ENCODE data around the gene BRD2.
A peak's percentile ranks its signal among the peaks of the same experiment; 100 is the strongest.

BRD2 gene

GRCh38 chr6:32950010-32950409 lies 18.4 kb upstream of the BRD2 start:
- DNase-seq: no peak

- no peak for DNase-seq
These were observed 17.9 kb upstream of the BRD2 start for GRCh38 chr6:32950449-32950848.

GRCh38 chr6:32952817-32953739 lies 15.3 kb upstream of the BRD2 start, which contains the start of gene HLA-DMA:
Gene HLA-DMA, minus strand, starts transcription at chr6:32953097. Its CDS starts 61 bp downstream, at chr6:32953036.
- DNase-seq: no peak

GRCh38 chr6:32953775-32954174 lies 14.6 kb upstream of the BRD2 start:
- no peak for DNase-seq

GRCh38 chr6:32954267-32954666 lies 14.1 kb upstream of the BRD2 start:
- no peak for DNase-seq

GRCh38 chr6:32954986-32955802 lies 13.2 kb upstream of the BRD2 start:
- DNase-seq: no peak

GRCh38 chr6:32956176-32956575 lies 12.2 kb upstream of the BRD2 start:
- DNase-seq: no peak

GRCh38 chr6:32960563-32960962 lies 7.8 kb upstream of the BRD2 start:
- DNase-seq: no peak

- no peak for DNase-seq
These were observed 6.1 kb upstream of the BRD2 start for GRCh38 chr6:32962213-32962826.

GRCh38 chr6:32963866-32964265 lies 4.5 kb upstream of the BRD2 start:
- no peak for DNase-seq

- DNase-seq: no peak
These were observed 3.6 kb upstream of the BRD2 start for GRCh38 chr6:32964776-32965175.

- no peak for DNase-seq
These were observed 973 bp upstream of the BRD2 start for GRCh38 chr6:32967151-32968091.

- peak; percentile 57 for DNase-seq
These were observed 682 bp downstream of the BRD2 start for GRCh38 chr6:32968867-32969684.

- DNase-seq: peak; percentile 64
These were observed 1.5 kb downstream of the BRD2 start for GRCh38 chr6:32969685-32970412.

- DNase-seq: peak; percentile 48
These were observed 2.2 kb downstream of the BRD2 start for GRCh38 chr6:32970413-32971241.

GRCh38 chr6:32971242-32971580 lies 2.8 kb downstream of the BRD2 start:
- DNase-seq: no peak

- DNase-seq: peak; percentile 99
These were observed 3.4 kb downstream of the BRD2 start for GRCh38 chr6:32971581-32972352.

GRCh38 chr6:32972353-32973143 lies 4.2 kb downstream of the BRD2 start:
- no peak for DNase-seq

All from T1000 (cell line).